ENCODE measurements around the gene CGB1.
"Not testable (repeated sequence)": the region's sequence is repeated elsewhere in the genome, so short reads cannot be mapped to it uniquely, and the experiment has no call there.

- TF ChIP-seq CTCF (IDR thresholded peaks at IDR 0.05; ENCODE audit: borderline replicate concordance, extremely low read depth, low read length, poor library complexity, severe bottlenecking); EZH2 (IDR thresholded peaks at IDR 0.05; ENCODE audit: borderline replicate concordance, low read depth, low read length, severe bottlenecking): not testable (repeated sequence)
Measured at GRCh38 chr19:49038111-49038510, 1.4 kb upstream of the CGB1 start.

All from DND-41 (cell line).